Activated T-cell treated with anti-CD3 and anti-CD28 coated beads, Interleukin-2, amount 50 U/mL, for 4 hours (primary cell): ENCODE data around the gene FGF14. TPM values are rescaled to one million over a fixed set of nuclear protein-coding genes. Genes with fewer than 3 reads are reported as not detected.
"Not testable (repeated sequence)": the region's sequence is repeated elsewhere in the genome, so short reads cannot be mapped to it uniquely, and the experiment has no call there.

Source experiments
- ATAC-seq, 2 donors: fragments of 200-7000 bp; cut with Tn5 transposase; one replicate each; pipeline ENCODE4 v1.10.0; 2021
- DNase-seq: peaks from one replicate; pipeline ENCODE4 v3.0.0-alpha.2; 2020
- H3K27me3 Mint-ChIP-seq: one replicate; pipeline ENCODE4 v1.8.0; 2021; ENCODE audit warnings: low read depth, mixed read lengths
- H3K36me3 Mint-ChIP-seq: one replicate; pipeline ENCODE4 v1.8.0; 2022; ENCODE audit warnings: mixed read lengths; ENCODE audit not compliant: insufficient read depth
- H3K4me1 Mint-ChIP-seq: one replicate; pipeline ENCODE4 v1.8.0; 2021; ENCODE audit warnings: low read depth, mixed read lengths
- H3K4me3 Mint-ChIP-seq: one replicate; pipeline ENCODE4 v1.8.0; 2021; ENCODE audit warnings: mild to moderate bottlenecking, moderate library complexity, mixed read lengths
- H3K9me3 Mint-ChIP-seq: one replicate; pipeline ENCODE4 v1.8.0; 2021; ENCODE audit warnings: mixed read lengths
- total RNA-seq, 3 donors: library from RNA; stranded (reverse); gene quantifications; one replicate each; pipeline ENCODE4 v1.2.1, GENCODE V29; 2021

The FGF14 gene
- total RNA-seq, 3 donors from 2014 or later: not detected

GRCh38 chr13:102103469-102103868, 298.4 kb downstream of the FGF14 start:
- Mint-ChIP-seq H3K36me3 (no peaks in the 10 kb centered on the region), H3K4me1 (no peaks in the 10 kb centered on the region), H3K4me3 (no peak overlapping the region), H3K27me3 (no peaks in the 10 kb centered on the region), H3K9me3 (no peaks in the 10 kb centered on the region)
- ATAC-seq: no peak
- DNase-seq: no peak

GRCh38 chr13:102100234-102100633, 301.6 kb downstream of the FGF14 start:
- H3K4me3 Mint-ChIP-seq: no peak overlapping the region
- H3K36me3 Mint-ChIP-seq: no peaks in the 10 kb centered on the region
- DNase-seq (no peak), ATAC-seq (no peak)
- no peaks in the 10 kb centered on the region for H3K9me3 Mint-ChIP-seq
- no peaks in the 10 kb centered on the region for H3K27me3 Mint-ChIP-seq
- no peaks in the 10 kb centered on the region for H3K4me1 Mint-ChIP-seq

GRCh38 chr13:102097708-102098107, 304.1 kb downstream of the FGF14 start:
- DNase-seq (no peak), ATAC-seq (no peak)
- Mint-ChIP-seq H3K4me1 (no peaks in the 10 kb centered on the region), H3K9me3 (no peaks in the 10 kb centered on the region), H3K27me3 (no peaks in the 10 kb centered on the region), H3K4me3 (no peak overlapping the region), H3K36me3 (no peaks in the 10 kb centered on the region)

GRCh38 chr13:102093288-102093687, 308.6 kb downstream of the FGF14 start:
- not testable (repeated sequence) for H3K9me3 Mint-ChIP-seq, H3K4me1 Mint-ChIP-seq, ATAC-seq, H3K4me3 Mint-ChIP-seq, H3K36me3 Mint-ChIP-seq, H3K27me3 Mint-ChIP-seq, DNase-seq

GRCh38 chr13:102091231-102091630, 310.6 kb downstream of the FGF14 start:
- Mint-ChIP-seq H3K36me3 (no peaks in the 10 kb centered on the region), H3K9me3 (no peaks in the 10 kb centered on the region), H3K4me1 (no peaks in the 10 kb centered on the region), H3K27me3 (peaks cover 2% of the 10 kb centered on the region), H3K4me3 (no peak overlapping the region)
- no peak for ATAC-seq
- DNase-seq: no peak

GRCh38 chr13:102090532-102090931, 311.3 kb downstream of the FGF14 start:
- peaks cover 2% of the 10 kb centered on the region for H3K27me3 Mint-ChIP-seq
- no peaks in the 10 kb centered on the region for H3K9me3 Mint-ChIP-seq

GRCh38 chr13:102089722-102090121, 312.1 kb downstream of the FGF14 start:
- H3K27me3 Mint-ChIP-seq: peaks cover 2% of the 10 kb centered on the region
- H3K4me3 Mint-ChIP-seq: no peak overlapping the region
- ATAC-seq (no peak), DNase-seq (no peak)
- no peaks in the 10 kb centered on the region for H3K36me3 Mint-ChIP-seq
- no peaks in the 10 kb centered on the region for H3K9me3 Mint-ChIP-seq
- H3K4me1 Mint-ChIP-seq: no peaks in the 10 kb centered on the region

More at GRCh38 chr13:102090532-102090931, 311.3 kb downstream of the FGF14 start:
- no peaks in the 10 kb centered on the region for H3K36me3 Mint-ChIP-seq
- no peak overlapping the region for H3K4me3 Mint-ChIP-seq
- H3K4me1 Mint-ChIP-seq: no peaks in the 10 kb centered on the region
- DNase-seq (no peak), ATAC-seq (no peak)

GRCh38 chr13:102089177-102089576, 312.7 kb downstream of the FGF14 start:
- no peaks in the 10 kb centered on the region for H3K9me3 Mint-ChIP-seq
- H3K27me3 Mint-ChIP-seq: peaks cover 2% of the 10 kb centered on the region
- ATAC-seq: no peak
- no peak for DNase-seq
- no peaks in the 10 kb centered on the region for H3K4me1 Mint-ChIP-seq
- no peaks in the 10 kb centered on the region for H3K36me3 Mint-ChIP-seq
- no peak overlapping the region for H3K4me3 Mint-ChIP-seq

- H3K4me3 Mint-ChIP-seq: no peak overlapping the region
- no peaks in the 10 kb centered on the region for H3K36me3 Mint-ChIP-seq
- no peaks in the 10 kb centered on the region for H3K9me3 Mint-ChIP-seq
- DNase-seq (no peak), ATAC-seq (no peak)
- H3K27me3 Mint-ChIP-seq: no peaks in the 10 kb centered on the region
- no peaks in the 10 kb centered on the region for H3K4me1 Mint-ChIP-seq
These were observed 328.6 kb downstream of the FGF14 start for GRCh38 chr13:102073251-102073650.

GRCh38 chr13:102071711-102072110, 330.1 kb downstream of the FGF14 start:
- no peak for DNase-seq
- H3K27me3 Mint-ChIP-seq: no peaks in the 10 kb centered on the region
- no peak overlapping the region for H3K4me3 Mint-ChIP-seq
- H3K4me1 Mint-ChIP-seq: no peaks in the 10 kb centered on the region
- ATAC-seq: no peak
- H3K9me3 Mint-ChIP-seq: peaks cover 3% of the 10 kb centered on the region
- H3K36me3 Mint-ChIP-seq: no peaks in the 10 kb centered on the region

- not testable (repeated sequence) for ATAC-seq, H3K4me1 Mint-ChIP-seq
These were observed 333.5 kb downstream of the FGF14 start for GRCh38 chr13:102068323-102068722.

GRCh38 chr13:102055090-102055779, 346.6 kb downstream of the FGF14 start:
- Mint-ChIP-seq H3K36me3 (no peaks in the 10 kb centered on the region), H3K4me3 (no peak overlapping the region), H3K4me1 (no peaks in the 10 kb centered on the region), H3K27me3 (no peaks in the 10 kb centered on the region), H3K9me3 (peaks cover 28% of the 10 kb centered on the region)
- DNase-seq: no peak
- ATAC-seq: no peak

More at GRCh38 chr13:102068323-102068722, 333.5 kb downstream of the FGF14 start:
- H3K4me3 Mint-ChIP-seq, H3K27me3 Mint-ChIP-seq, H3K36me3 Mint-ChIP-seq, H3K9me3 Mint-ChIP-seq, DNase-seq: not testable (repeated sequence)

- ATAC-seq: no peak
- Mint-ChIP-seq H3K4me1 (no peaks in the 10 kb centered on the region), H3K27me3 (no peaks in the 10 kb centered on the region), H3K9me3 (peaks cover 30% of the 10 kb centered on the region), H3K4me3 (no peak overlapping the region), H3K36me3 (no peaks in the 10 kb centered on the region)
- DNase-seq: no peak
These were observed 352.0 kb downstream of the FGF14 start for GRCh38 chr13:102049853-102050252.

GRCh38 chr13:102045731-102046130, 356.1 kb downstream of the FGF14 start:
- ATAC-seq: no peak

GRCh38 chr13:102042746-102043145, 359.1 kb downstream of the FGF14 start:
- Mint-ChIP-seq H3K9me3 (no peaks in the 10 kb centered on the region), H3K4me3 (no peak overlapping the region), H3K27me3 (no peaks in the 10 kb centered on the region), H3K36me3 (no peaks in the 10 kb centered on the region), H3K4me1 (no peaks in the 10 kb centered on the region)
- ATAC-seq (no peak), DNase-seq (no peak)

More at GRCh38 chr13:102045731-102046130, 356.1 kb downstream of the FGF14 start:
- H3K36me3 Mint-ChIP-seq: no peaks in the 10 kb centered on the region
- no peak for DNase-seq
- H3K9me3 Mint-ChIP-seq: peaks cover 4% of the 10 kb centered on the region
- no peaks in the 10 kb centered on the region for H3K4me1 Mint-ChIP-seq
- H3K4me3 Mint-ChIP-seq: no peak overlapping the region
- no peaks in the 10 kb centered on the region for H3K27me3 Mint-ChIP-seq
